H54 (cell line): ENCODE data around the gene EPC1.
"Not testable (repeated sequence)": the region's sequence is repeated elsewhere in the genome, so short reads cannot be mapped to it uniquely, and the experiment has no call there.

ENCODE experiments used
- DNase-seq: peaks from one replicate; pipeline ENCODE4 v3.0.0; 2011; ENCODE audit warnings: low spot score, mixed read lengths; ENCODE audit not compliant: insufficient read length
- FAIRE-seq: peaks from 3 replicates; lab custom pipeline; 2011; peaks lifted over from hg19 to GRCh38; lab: Jason Lieb, UNC
- POLR2A ChIP-seq: IDR thresholded peaks from 2 replicates; pipeline ENCODE4 v1.6.1; 2011; ENCODE audit warnings: low read depth, mild to moderate bottlenecking, low read length

EPC1 gene

GRCh38 chr10:32259551-32259950 is 87.4 kb downstream of the EPC1 start:
- FAIRE-seq (no peak), DNase-seq (no peak)
- no peak for TF ChIP-seq POLR2A

- TF ChIP-seq POLR2A: no peak
- peak; percentile 71 for FAIRE-seq
- no peak for DNase-seq
Measured at GRCh38 chr10:32256613-32257437, 90.1 kb downstream of the EPC1 start.

- no peak for DNase-seq
- FAIRE-seq: no peak
- no peak for TF ChIP-seq POLR2A
Measured at GRCh38 chr10:32253821-32254220, 93.1 kb downstream of the EPC1 start.

GRCh38 chr10:32253276-32253675 is 93.7 kb downstream of the EPC1 start:
- DNase-seq (peak; percentile 57), FAIRE-seq (peak; percentile 62)
- TF ChIP-seq POLR2A: no peak

- not testable (repeated sequence) for DNase-seq, FAIRE-seq
Measured at GRCh38 chr10:32250489-32250888, 96.5 kb downstream of the EPC1 start.

- TF ChIP-seq POLR2A: no peak
- no peak for FAIRE-seq
- no peak for DNase-seq
Measured at GRCh38 chr10:32246685-32247084, 100.3 kb downstream of the EPC1 start.

- TF ChIP-seq POLR2A: no peak
- no peak for FAIRE-seq
- no peak for DNase-seq
Measured at GRCh38 chr10:32245760-32246159, 101.2 kb downstream of the EPC1 start.

GRCh38 chr10:32244421-32245207 is 102.3 kb downstream of the EPC1 start:
- TF ChIP-seq POLR2A: no peak
- FAIRE-seq (no peak), DNase-seq (no peak)

GRCh38 chr10:32244011-32244410 is 102.9 kb downstream of the EPC1 start:
- no peak for FAIRE-seq

GRCh38 chr10:32241946-32242345 is 105.0 kb downstream of the EPC1 start:
- peak; percentile 36 for FAIRE-seq
- no peak for DNase-seq
- TF ChIP-seq POLR2A: no peak

More at GRCh38 chr10:32244011-32244410, 102.9 kb downstream of the EPC1 start:
- no peak for DNase-seq
- no peak for TF ChIP-seq POLR2A

- no peak for DNase-seq
- FAIRE-seq: no peak
- TF ChIP-seq POLR2A: no peak
Measured at GRCh38 chr10:32240471-32240870, 106.5 kb downstream of the EPC1 start.

- FAIRE-seq (peak; percentile 61), DNase-seq (no peak)
- no peak for TF ChIP-seq POLR2A
Measured at GRCh38 chr10:32239769-32240168, 107.2 kb downstream of the EPC1 start.

- FAIRE-seq (peak; percentile 88), DNase-seq (no peak)
- TF ChIP-seq POLR2A: no peak
Measured at GRCh38 chr10:32237644-32238345, 109.2 kb downstream of the EPC1 start.

- no peak for DNase-seq
- no peak for FAIRE-seq
- TF ChIP-seq POLR2A: no peak
Measured at GRCh38 chr10:32234471-32234870, 112.5 kb downstream of the EPC1 start.

GRCh38 chr10:32233375-32233774 is 113.6 kb downstream of the EPC1 start:
- not testable (repeated sequence) for DNase-seq, FAIRE-seq
